CD4-positive, alpha-beta T cell (primary cell): ENCODE results near the gene P3H3. TPM values are rescaled to one million over a fixed set of nuclear protein-coding genes. Genes with fewer than 3 reads are reported as not detected.

Source experiments
- ATAC-seq: fragments of 200-7000 bp; cut with Tn5 transposase; one replicate; pipeline ENCODE4 v1.10.0; 2022; ENCODE audit warnings: mild to moderate bottlenecking; ENCODE audit not compliant: poor library complexity
- CTCF ChIA-PET: fragments of 350-600 bp; sonication (Branson Sonifier 250); formaldehyde crosslinking; loops from one replicate; lab custom pipeline; 2021; ENCODE audit warnings: antibody characterized with exemption, inconsistent platforms; lab: Charles Lee
- POLR2A ChIA-PET: fragments of 350-600 bp; sonication (Branson Sonifier 250); formaldehyde crosslinking; loops from one replicate; lab custom pipeline; 2021; ENCODE audit warnings: antibody characterized with exemption, inconsistent platforms; lab: Charles Lee
- DNase-seq, 14 experiments: peaks; one replicate each; pipeline ENCODE4 v3.0.0-alpha.2; 2013 to 2020; ENCODE audit warnings: mixed read lengths in 2 of 14
- H3K27ac ChIP-seq, 2 donors: one replicate each; pipeline versions ENCODE4 v1.5.1 to v1.7.0; 2013; ENCODE audit warnings: low read length in 2 of 2, low read depth in 1 of 2, mild to moderate bottlenecking in 1 of 2
- H3K27me3 ChIP-seq, 2 experiments: 1 replicate in 1 of 2; 2 replicates in 1 of 2; pipeline versions ENCODE4 v1.6.1 to v1.7.0; 2013; ENCODE audit warnings: low read length in 2 of 2, control low read depth in 1 of 2, mild to moderate bottlenecking in 1 of 2, moderate library complexity in 1 of 2; ENCODE audit not compliant: insufficient read depth in 2 of 2, control insufficient read depth in 1 of 2
- H3K36me3 ChIP-seq: one replicate; pipeline ENCODE4 v1.6.1; 2013; ENCODE audit warnings: low read length, control low read depth; ENCODE audit not compliant: insufficient read depth
- H3K4me1 ChIP-seq: one replicate; pipeline ENCODE4 v1.6.1; 2013; ENCODE audit warnings: low read length, control low read depth; ENCODE audit not compliant: insufficient read depth
- H3K4me3 ChIP-seq: one replicate; pipeline ENCODE4 v1.5.1; 2013; ENCODE audit warnings: mild to moderate bottlenecking, low read length, moderate library complexity
- H3K9me3 ChIP-seq, 2 experiments: 1 replicate in 1 of 2; 2 replicates in 1 of 2; pipeline versions ENCODE4 v1.6.1 to v1.7.0; 2013; ENCODE audit warnings: low read length in 2 of 2, mild to moderate bottlenecking in 2 of 2, control low read depth in 1 of 2, moderate library complexity in 1 of 2; ENCODE audit not compliant: control insufficient read depth in 1 of 2, insufficient read depth in 1 of 2
- H3K27ac Mint-ChIP-seq: one replicate; pipeline ENCODE4 v1.8.0; 2020; ENCODE audit warnings: mixed read lengths
- H3K27me3 Mint-ChIP-seq: one replicate; pipeline ENCODE4 v1.8.0; 2021; ENCODE audit warnings: mixed read lengths
- H3K36me3 Mint-ChIP-seq: one replicate; pipeline ENCODE4 v1.8.0; 2021; ENCODE audit warnings: low read depth, mixed read lengths
- H3K4me1 Mint-ChIP-seq: one replicate; pipeline ENCODE4 v1.8.0; 2021; ENCODE audit warnings: low read depth, mixed read lengths
- H3K4me3 Mint-ChIP-seq: one replicate; pipeline ENCODE4 v1.8.0; 2020; ENCODE audit warnings: mild to moderate bottlenecking, mixed read lengths
- H3K9me3 Mint-ChIP-seq: one replicate; pipeline ENCODE4 v1.8.0; 2020; ENCODE audit warnings: mixed read lengths
- intact Hi-C, 2 experiments: fragments of 100-400 bp; cut with DNase I in 1 of 2; cut with micrococcal nuclease in 1 of 2; formaldehyde crosslinking; loops; one replicate each; pipeline versions ENCODE4 v1.15.1 to v1.9.0; 2023 to 2025; cut with DNase I, micrococcal nuclease
- total RNA-seq, 174 experiments: library from RNA in 2 of 174; stranded (reverse) in 2 of 174; gene quantifications; one replicate each; pipeline ENCODE4 v1.2.3 and lab custom pipeline; 2021 to 2026
- TF ChIP-seq, protein P1 (sequence below): fragments of 200-600 bp; IDR thresholded peaks from one replicate; pipeline ENCODE4 v1.8.0; 2022; ENCODE audit warnings: antibody characterized with exemption, mild to moderate bottlenecking

Gene P3H3
- total RNA-seq, 2 experiments from 2014 or later = 2.5 to 4.1 TPM

DNA sequence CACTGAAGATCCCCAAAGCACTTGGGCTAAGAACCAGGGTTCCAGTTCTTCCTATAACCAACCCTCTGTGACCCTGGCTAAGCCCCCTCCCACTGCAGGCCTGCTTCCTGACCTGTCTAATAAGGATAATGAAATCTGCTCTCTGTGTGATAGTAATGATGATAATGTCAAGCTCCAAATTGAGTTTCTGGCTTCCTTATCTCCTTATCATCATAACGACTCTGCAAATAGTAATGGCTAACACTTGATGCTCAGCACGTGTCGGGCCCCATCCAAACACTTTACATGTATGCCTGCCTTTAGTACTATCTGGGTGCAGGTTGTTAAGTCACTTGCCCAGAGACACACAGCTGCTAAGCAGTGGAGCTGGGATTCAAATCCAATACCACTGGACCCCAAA is 11.6 kb upstream of the P3H3 start:
- peaks cover 77% of the 10 kb centered on the region for H3K36me3 Mint-ChIP-seq
- no peak overlapping the region for H3K27ac Mint-ChIP-seq
- H3K27ac ChIP-seq = no peak overlapping the region
- ATAC-seq (no peak), DNase-seq (no peak)
- H3K27me3 ChIP-seq = no peaks in the 10 kb centered on the region
- ChIA-PET POLR2A (interaction anchor here (1.2 to 2.4 kb wide), 3 partner anchors 12 to 64 kb away, joined by 3 to 7 read pairs (median 5); partner anchors contain the start of gene MLF2), CTCF (no interaction called here)
- peaks cover 10% of the 10 kb centered on the region for H3K4me1 Mint-ChIP-seq
- TF ChIP-seq, protein P1, sequence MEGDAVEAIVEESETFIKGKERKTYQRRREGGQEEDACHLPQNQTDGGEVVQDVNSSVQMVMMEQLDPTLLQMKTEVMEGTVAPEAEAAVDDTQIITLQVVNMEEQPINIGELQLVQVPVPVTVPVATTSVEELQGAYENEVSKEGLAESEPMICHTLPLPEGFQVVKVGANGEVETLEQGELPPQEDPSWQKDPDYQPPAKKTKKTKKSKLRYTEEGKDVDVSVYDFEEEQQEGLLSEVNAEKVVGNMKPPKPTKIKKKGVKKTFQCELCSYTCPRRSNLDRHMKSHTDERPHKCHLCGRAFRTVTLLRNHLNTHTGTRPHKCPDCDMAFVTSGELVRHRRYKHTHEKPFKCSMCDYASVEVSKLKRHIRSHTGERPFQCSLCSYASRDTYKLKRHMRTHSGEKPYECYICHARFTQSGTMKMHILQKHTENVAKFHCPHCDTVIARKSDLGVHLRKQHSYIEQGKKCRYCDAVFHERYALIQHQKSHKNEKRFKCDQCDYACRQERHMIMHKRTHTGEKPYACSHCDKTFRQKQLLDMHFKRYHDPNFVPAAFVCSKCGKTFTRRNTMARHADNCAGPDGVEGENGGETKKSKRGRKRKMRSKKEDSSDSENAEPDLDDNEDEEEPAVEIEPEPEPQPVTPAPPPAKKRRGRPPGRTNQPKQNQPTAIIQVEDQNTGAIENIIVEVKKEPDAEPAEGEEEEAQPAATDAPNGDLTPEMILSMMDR = no peak
- H3K4me3 ChIP-seq = no peak overlapping the region
- intact Hi-C loops = no loop called here
- peaks cover 6% of the 10 kb centered on the region for H3K27me3 Mint-ChIP-seq
- H3K9me3 Mint-ChIP-seq = no peaks in the 10 kb centered on the region
- H3K4me3 Mint-ChIP-seq = no peak overlapping the region
- H3K4me1 ChIP-seq = peaks cover 15% of the 10 kb centered on the region
- no peaks in the 10 kb centered on the region for H3K9me3 ChIP-seq
- H3K36me3 ChIP-seq = peaks cover 68% of the 10 kb centered on the region

DNA sequence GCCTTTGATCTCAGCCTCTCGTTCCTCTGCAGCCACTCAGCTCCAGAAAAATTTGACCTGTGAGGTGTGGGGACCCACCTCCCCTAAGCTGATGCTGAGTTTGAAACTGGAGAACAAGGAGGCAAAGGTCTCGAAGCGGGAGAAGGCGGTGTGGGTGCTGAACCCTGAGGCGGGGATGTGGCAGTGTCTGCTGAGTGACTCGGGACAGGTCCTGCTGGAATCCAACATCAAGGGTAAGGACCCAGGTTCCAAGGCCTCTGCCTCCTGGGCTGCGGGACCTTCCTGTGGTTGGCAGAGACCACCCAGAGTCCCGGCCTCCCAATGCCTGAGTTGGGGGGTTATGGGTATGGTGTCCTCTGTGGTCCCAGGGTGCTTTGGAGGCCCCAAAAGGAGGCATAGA is 11.1 kb upstream of the P3H3 start:
- Mint-ChIP-seq H3K36me3 (peaks cover 77% of the 10 kb centered on the region), H3K27ac (no peak overlapping the region), H3K9me3 (no peaks in the 10 kb centered on the region), H3K4me3 (no peak overlapping the region), H3K27me3 (peaks cover 6% of the 10 kb centered on the region), H3K4me1 (peaks cover 10% of the 10 kb centered on the region)
- CTCF ChIA-PET = no interaction called here
- no peak overlapping the region for H3K27ac ChIP-seq
- peaks cover 20% of the 10 kb centered on the region for H3K4me1 ChIP-seq
- no peak for DNase-seq
- no peak overlapping the region for H3K4me3 ChIP-seq
- H3K27me3 ChIP-seq = peaks cover 0 to 4% of the 10 kb centered on the region in 2 experiments
- H3K36me3 ChIP-seq = peaks cover 65% of the 10 kb centered on the region
- intact Hi-C loops = no loop called here
- H3K9me3 ChIP-seq = no peaks in the 10 kb centered on the region
- ATAC-seq = no peak
- POLR2A ChIA-PET = interaction anchor here (1.2 to 1.5 kb wide), 2 partner anchors 12 to 26 kb away, joined by 3 to 5 read pairs; no protein-coding TSS in a partner anchor
- TF ChIP-seq, protein P1 = no peak

DNA sequence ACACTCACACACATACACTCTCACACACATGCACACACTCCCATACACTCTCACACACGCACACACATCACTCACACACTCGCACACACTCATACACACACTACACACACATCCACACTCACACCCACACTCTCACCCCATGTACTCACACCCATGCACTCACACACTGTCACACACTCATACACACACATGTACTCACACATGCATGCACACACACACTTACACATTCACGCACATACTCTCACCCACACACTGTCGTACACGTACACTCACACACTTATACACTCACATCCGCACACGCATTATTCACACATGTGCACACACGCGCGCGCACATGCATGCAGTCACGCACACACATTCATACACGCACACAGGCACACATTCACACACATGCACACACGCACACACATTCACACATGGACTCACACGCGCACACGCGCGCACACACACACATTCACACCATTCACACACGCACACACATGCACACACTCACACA is 10.5 kb upstream of the P3H3 start:
- DNase-seq (peak in 1 of 14 experiments; percentile 1), ATAC-seq (no peak)
- no peak overlapping the region for H3K4me3 Mint-ChIP-seq
- no peak overlapping the region for H3K4me3 ChIP-seq
- peaks cover 10% of the 10 kb centered on the region for H3K4me1 Mint-ChIP-seq
- no peaks in the 10 kb centered on the region for H3K9me3 Mint-ChIP-seq
- peaks cover 19% of the 10 kb centered on the region for H3K4me1 ChIP-seq
- H3K36me3 ChIP-seq = peaks cover 65% of the 10 kb centered on the region
- ChIA-PET CTCF (no interaction called here), POLR2A (no interaction called here)
- H3K27me3 Mint-ChIP-seq = peaks cover 7% of the 10 kb centered on the region
- peaks cover 77% of the 10 kb centered on the region for H3K36me3 Mint-ChIP-seq
- intact Hi-C loops = no loop called here
- H3K27ac Mint-ChIP-seq = peak overlapping the region; percentile 1
- no peak overlapping the region for H3K27ac ChIP-seq
- TF ChIP-seq, protein P1 = no peak
- no peaks in the 10 kb centered on the region for H3K9me3 ChIP-seq
- H3K27me3 ChIP-seq = peaks cover 0 to 5% of the 10 kb centered on the region in 2 experiments
